NCI-H774 (cell line): ENCODE data around the gene FMO5.
"Not testable (repeated sequence)": the region's sequence is repeated elsewhere in the genome, so short reads cannot be mapped to it uniquely, and the experiment has no call there.

Experiments
- DNase-seq: peaks from one replicate; lab custom pipeline; 2025; lab: John Stamatoyannopoulos, UW

Gene FMO5, protein sequence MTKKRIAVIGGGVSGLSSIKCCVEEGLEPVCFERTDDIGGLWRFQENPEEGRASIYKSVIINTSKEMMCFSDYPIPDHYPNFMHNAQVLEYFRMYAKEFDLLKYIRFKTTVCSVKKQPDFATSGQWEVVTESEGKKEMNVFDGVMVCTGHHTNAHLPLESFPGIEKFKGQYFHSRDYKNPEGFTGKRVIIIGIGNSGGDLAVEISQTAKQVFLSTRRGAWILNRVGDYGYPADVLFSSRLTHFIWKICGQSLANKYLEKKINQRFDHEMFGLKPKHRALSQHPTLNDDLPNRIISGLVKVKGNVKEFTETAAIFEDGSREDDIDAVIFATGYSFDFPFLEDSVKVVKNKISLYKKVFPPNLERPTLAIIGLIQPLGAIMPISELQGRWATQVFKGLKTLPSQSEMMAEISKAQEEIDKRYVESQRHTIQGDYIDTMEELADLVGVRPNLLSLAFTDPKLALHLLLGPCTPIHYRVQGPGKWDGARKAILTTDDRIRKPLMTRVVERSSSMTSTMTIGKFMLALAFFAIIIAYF

GRCh38 chr1:147225193-147225730 is at the start of gene FMO5:
Gene FMO5, minus strand, starts transcription at chr1:147225339. Its CDS starts 310 bp downstream, at chr1:147225029.
- DNase-seq: peak; percentile 23

- DNase-seq: peak; percentile 38
Observed at GRCh38 chr1:147273409-147274336, 48.5 kb upstream of the FMO5 start.

DNA sequence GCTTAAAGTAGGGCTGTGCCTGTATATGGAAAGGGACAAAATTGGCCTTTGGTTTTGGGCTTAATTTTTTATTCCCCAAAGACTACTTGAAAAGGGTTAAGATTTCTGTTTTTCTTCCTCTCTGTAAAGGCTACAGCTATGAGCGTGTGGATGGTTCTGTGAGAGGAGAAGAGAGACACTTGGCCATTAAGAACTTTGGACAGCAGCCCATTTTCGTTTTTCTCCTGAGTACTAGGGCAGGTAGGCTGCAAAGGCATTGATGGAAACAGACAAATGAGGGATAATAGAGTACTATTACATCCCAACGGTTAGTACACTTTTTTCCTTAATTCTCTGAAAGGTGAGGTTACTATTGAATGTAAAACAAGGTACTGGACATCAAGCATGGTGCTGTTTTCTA is 46.9 kb upstream of the FMO5 start:
- DNase-seq: no peak

DNA sequence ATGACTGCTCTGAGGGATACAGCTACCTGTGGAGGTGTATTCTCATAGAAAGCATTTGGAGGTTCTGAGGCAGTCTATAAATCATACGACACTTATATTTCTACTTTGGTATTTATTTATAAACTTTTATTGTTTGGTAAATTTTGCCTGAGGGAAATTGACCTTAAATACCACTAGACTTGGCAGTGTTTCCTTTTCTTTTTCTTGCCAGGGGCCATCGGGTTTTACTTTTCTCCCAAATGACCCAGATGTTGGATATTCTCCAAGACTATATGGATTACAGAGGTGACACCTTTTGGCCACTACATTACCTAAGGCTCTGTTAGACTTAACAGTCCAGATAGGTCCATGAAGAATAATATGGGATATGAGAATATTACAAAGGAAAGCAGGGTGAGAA is 45.6 kb upstream of the FMO5 start:
- no peak for DNase-seq

- DNase-seq: no peak
Observed at GRCh38 chr1:147267711-147268110, 42.6 kb upstream of the FMO5 start.

- DNase-seq: no peak
Observed at GRCh38 chr1:147266381-147266780, 41.2 kb upstream of the FMO5 start.

- no peak for DNase-seq
Observed at GRCh38 chr1:147264158-147264768, 39.1 kb upstream of the FMO5 start.

DNA sequence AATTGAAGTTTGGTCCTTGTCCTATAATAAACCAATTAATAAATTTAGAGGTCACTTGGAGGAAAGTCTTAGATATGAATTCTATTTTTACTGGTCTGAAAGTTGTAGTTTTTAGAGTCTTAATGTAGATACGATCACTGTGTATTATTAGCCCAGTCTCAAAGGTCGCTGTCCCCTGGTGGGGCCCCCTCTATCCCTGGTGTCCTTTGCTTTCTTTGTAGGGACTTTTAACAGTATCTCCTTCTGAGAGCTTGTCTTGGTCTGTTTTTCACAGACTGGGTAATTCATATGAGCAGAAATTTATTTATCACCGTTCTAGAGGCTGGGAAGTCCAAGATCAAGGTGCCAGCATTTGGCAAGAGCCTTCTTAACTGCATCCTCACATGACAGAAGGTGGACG is 35.8 kb upstream of the FMO5 start:
- DNase-seq: no peak

DNA sequence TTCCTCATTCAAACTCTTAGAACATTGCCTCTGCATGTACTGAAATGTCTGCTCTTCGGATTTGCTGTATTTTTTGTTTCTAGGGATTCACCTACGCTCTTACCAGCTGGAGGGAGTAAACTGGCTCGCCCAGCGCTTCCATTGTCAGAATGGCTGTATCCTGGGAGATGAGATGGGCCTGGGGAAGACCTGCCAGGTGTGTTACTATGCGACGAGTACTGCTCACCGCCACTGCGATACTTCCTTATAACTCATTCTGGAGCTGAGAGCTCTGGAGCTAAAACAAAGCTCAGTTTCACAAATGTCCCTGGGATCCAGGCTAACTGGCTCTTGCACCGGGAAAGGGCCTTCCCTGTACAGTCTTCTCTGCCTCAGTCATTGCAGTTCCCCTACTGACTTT is 27.4 kb upstream of the FMO5 start:
- no peak for DNase-seq

- no peak for DNase-seq
Observed at GRCh38 chr1:147247656-147248238, 22.6 kb upstream of the FMO5 start.

DNA sequence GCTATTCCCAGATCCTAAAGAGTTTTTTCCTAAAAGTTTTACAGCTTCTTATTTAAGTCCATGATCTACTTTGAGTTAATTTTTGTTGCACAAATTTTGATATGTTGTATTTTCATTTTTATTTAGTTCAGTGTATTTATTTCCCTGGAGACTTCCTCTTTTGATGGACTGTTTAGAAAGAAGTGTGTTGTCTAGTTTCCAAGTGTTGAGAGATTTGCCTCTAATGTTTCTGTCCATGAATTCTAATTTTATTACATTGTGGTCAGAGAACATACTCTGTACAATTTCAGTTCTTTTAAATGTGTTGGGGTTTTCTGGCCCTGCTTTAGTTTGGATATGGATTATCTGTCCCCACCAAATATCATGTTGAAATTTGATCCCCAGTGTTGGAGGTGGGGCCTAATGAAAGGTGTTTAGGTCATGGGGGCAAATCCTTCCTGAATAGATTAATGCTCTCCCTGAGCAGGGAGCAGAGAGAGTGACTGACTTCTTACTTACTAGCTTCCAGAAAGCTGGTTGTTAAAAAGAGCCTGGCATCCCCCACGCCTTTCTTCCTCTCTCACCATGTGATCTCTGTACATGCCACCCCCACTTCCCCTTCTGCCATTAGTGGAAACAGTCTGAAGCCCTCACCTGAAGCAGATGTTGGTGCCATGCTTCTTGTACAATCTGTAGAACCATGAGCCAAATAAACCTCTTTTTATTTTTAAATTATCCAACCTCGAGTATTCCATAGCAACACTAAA is 21.9 kb upstream of the FMO5 start:
- DNase-seq: no peak

DNA sequence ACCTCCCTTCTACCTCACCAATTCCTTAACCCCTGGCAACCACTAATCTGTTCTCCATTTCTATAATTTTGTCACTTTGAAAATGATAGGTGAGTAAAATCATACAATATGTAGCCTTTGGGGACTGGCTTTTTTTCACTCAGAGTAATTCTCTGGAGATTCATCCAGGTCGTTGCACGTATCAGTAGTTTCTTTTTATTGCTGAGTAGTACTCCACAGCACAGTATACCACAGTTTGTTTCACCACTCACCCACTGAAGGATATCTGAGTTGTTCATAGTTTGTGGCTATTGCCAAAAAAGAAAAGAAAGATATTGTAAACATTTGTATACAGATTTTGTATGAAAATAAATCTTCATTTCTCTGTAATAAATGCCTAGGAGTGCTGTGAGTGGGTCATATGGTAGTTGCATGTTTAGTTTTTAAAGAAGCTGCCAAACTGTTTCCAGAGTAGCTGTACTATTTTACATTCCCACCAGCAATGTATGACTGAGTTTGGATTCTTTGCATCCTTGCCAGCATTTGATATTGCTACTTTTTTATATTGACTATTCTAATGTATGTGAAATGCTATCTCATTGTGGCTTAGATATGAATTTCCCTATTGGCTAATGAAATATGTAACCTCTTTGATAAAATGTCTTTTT is 21.0 kb upstream of the FMO5 start:
- no peak for DNase-seq

DNA sequence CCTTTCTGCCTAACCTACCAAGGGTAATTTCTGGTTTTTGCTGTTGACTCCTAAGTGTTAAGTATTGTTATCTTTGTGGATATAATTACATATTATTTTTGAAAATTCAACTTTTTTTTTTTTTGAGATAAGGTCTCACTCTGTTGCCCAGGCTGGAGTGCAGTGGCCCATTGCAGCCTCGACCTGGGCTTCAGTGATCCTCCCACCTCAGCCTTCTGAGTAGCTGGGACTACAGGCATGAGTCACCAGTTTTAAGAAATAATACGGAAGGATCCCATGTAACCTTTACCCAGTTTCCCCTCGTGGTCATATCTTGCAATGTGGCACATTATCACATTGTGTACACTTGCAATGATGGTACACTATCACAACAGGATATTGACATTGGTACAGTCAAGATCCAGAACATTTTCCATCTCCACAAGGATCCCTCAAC is 20.5 kb upstream of the FMO5 start:
- DNase-seq: no peak

- DNase-seq: no peak
Observed at GRCh38 chr1:147245129-147245528, 20.0 kb upstream of the FMO5 start.

DNA sequence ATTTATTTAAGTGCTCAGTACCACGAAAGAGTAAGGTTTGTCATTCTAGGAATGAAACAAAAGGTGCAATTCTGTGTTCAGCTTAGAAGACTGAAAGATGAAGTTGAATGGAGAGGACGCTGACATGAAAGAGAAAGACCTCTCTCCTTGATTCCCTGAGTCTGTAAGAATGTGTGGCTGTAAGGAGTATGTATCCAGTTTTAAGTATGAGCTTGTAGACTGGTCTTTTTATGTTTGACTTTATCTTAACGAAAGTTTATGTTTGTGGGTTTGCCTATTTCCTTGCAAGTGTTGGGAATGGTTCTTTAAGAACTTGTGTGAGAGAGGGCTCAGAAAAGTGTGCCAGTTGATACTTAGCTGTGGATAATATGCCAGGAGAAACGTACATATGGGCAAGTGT is 18.7 kb upstream of the FMO5 start:
- DNase-seq: no peak

DNA sequence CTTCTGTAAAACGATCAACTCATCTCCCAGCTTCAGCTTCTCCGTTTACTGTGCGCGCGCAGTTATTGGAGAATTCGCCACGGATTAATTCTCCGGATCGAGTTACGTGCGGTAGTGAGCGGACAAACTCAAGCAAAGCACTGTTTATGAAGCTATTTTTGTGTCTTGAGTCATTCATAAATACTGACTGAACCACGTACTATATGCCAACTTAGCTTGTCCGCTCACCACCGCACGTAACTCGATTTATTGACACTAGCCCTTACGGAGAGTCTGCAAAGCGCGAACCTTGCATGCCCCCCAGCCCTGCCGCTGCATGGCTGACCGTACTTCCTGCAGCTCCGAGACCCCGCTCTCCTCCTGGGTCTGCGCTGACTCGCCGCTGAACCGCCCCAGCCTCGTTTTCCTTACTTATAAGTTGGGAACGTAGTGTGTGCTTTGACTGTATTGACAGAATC is 18.1 kb upstream of the FMO5 start:
- peak; percentile 36 for DNase-seq

- DNase-seq: peak; percentile 95
Observed at GRCh38 chr1:147242449-147243227, 17.5 kb upstream of the FMO5 start, which contains the start of gene CHD1L. Gene CHD1L, plus strand, starts transcription at chr1:147242684. Its CDS starts 20 bp downstream, at chr1:147242704.

DNA sequence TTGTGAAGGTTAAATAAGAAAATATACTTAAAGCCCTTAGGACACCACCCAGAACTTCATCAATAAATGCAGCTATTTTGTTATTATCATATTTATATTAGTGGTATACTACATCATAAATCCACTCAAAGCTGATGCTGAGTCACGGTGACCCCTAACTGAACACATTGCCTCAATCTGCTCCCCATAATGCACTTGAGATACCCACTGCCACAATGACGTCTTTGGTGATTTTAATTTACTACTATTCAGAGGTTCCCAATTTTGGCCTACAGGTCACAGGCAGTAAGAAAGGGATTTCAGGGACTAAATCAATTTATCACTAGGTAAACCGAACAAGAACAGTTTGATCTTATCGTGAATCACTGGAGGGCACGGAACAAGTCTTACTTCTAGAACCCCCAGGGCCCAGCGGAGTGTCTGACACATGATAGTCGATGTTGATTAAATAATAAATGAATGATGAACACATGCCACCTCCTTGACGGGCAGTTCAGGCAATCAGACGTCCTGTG is 16.9 kb upstream of the FMO5 start:
- DNase-seq: no peak

DNA sequence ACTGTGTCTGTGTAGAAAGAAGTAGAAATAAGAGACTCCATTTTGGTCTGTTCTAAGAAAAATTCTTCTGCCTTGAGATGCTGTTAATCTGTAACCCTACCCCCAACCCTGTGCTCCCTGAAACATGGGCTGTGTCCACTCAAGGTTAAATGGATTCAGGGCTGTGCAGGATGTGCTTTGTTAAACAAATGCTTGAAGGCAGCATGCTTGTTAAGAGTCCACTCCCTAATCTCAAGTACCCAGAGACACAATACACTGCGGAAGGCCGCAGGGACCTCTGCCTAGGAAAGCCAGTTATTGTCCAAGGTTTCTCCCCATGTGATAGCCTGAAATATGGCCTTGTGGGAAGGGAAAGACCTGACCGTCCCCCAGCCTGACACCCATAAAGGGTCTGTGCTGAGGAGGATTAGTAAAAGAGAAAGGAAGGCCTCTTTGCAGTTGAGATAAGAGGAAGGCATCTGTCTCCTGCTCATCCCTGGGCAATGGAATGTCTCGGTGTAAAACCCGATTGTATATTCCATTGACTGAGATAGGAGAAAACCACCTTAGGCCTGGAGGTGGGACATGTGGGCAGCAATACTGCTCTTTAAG is 15.1 kb upstream of the FMO5 start:
- not testable (repeated sequence) for DNase-seq
